K562 (cell line): ENCODE data around the gene ADORA3. TPM values are rescaled to one million over a fixed set of nuclear protein-coding genes. Genes with fewer than 3 reads are reported as not detected.

ENCODE experiments used
- BCLAF1 ChIP-seq, 2 experiments: fragments of 450-650 bp in 1 of 2; IDR thresholded peaks; 2 replicates each; pipeline ENCODE4 v1.6.1; 2011 to 2017; ENCODE audit warnings: low read depth in 2 of 2, antibody characterized with exemption in 1 of 2, borderline replicate concordance in 1 of 2, low read length in 1 of 2, mild to moderate bottlenecking in 1 of 2, mixed read lengths in 1 of 2; ENCODE audit not compliant: control insufficient read depth in 1 of 2
- CBX2 ChIP-seq: fragments of 200-600 bp; sonication (generic); IDR thresholded peaks from one replicate; pipeline ENCODE4 v1.6.1; 2012; ENCODE audit warnings: mild to moderate bottlenecking, low read length, inconsistent platforms; ENCODE audit not compliant: insufficient read depth, poor library complexity, severe bottlenecking
- GABPB1 ChIP-seq: sonication (generic); formaldehyde crosslinking; IDR thresholded peaks from 2 replicates; pipeline ENCODE4 v1.8.0; 2022; ENCODE audit warnings: mild to moderate bottlenecking, missing genetic modification reagents
- HES1 ChIP-seq: fragments of 450-650 bp; IDR thresholded peaks from 2 replicates; pipeline ENCODE4 v1.6.1; 2016; ENCODE audit warnings: low read depth, mild to moderate bottlenecking, moderate library complexity
- JUND ChIP-seq, 2 experiments: IDR thresholded peaks; 2 replicates in 1 of 2; 3 replicates in 1 of 2; pipeline ENCODE4 v1.6.1; 2011; ENCODE audit warnings: borderline replicate concordance in 2 of 2, low read depth in 2 of 2, low read length in 2 of 2, improper control_type of control experiment in 1 of 2, missing biosample characterization in 1 of 2, missing genetic modification characterization in 1 of 2, missing genetic modification reagents in 1 of 2
- PPARD ChIP-seq: fragments of 250-450 bp; sonication (Bioruptor Pico); IDR thresholded peaks from 2 replicates; pipeline ENCODE4 v1.8.0; 2022; ENCODE audit warnings: inconsistent platforms, mild to moderate bottlenecking, moderate library complexity
- SLC30A9 ChIP-seq: fragments of 250-450 bp; sonication (Bioruptor Pico); IDR thresholded peaks from 2 replicates; pipeline ENCODE4 v1.8.0; 2022; ENCODE audit warnings: mild to moderate bottlenecking, moderate library complexity
- ZNF12 ChIP-seq: sonication (generic); formaldehyde crosslinking; IDR thresholded peaks from 2 replicates; pipeline ENCODE4 v1.4.0; 2020; ENCODE audit warnings: mild to moderate bottlenecking, missing genetic modification reagents
- polyA plus RNA-seq, 8 experiments: library from polyadenylated mRNA; depleted of rRNA in 4 of 8; stranded (reverse) in 5 of 8; unstranded in 3 of 8; fragments of >200 nt; fragmentation: Nextera tagmentation in 2 of 8; fragmentation: Illumina TruSeq in 1 of 8; extraction: Ambion mirVana in 2 of 8; extraction: Trizol in 1 of 8; gene quantifications; 2 replicates each; pipeline versions ENCODE4 v1.2.1 to v1.2.3, GENCODE V29; 2011 to 2014; ENCODE audit warnings: inconsistent platforms in 1 of 8, missing spikeins in 1 of 8
- total RNA-seq, 7 experiments: library from RNA; depleted of rRNA in 6 of 7; stranded (reverse); fragments of >200 nt in 6 of 7; fragmentation: Illumina TruSeq in 2 of 7; extraction: Trizol in 2 of 7; gene quantifications; 2 replicates each; pipeline versions ENCODE4 v1.2.1 to v1.2.3, GENCODE V29; 2011 to 2021; ENCODE audit warnings: low replicate concordance in 1 of 7
- TF ChIP-seq, protein P1 (sequence below), 2 experiments: fragments of 450-650 bp; formaldehyde crosslinking in 1 of 2; IDR thresholded peaks; 2 replicates each; pipeline versions ENCODE4 v1.4.0 to v1.6.1; 2014 to 2020; ENCODE audit warnings: mild to moderate bottlenecking in 2 of 2, borderline replicate concordance in 1 of 2, low read depth in 1 of 2
- TF ChIP-seq, protein P2 (sequence below), 2 experiments: fragments of 450-650 bp; IDR thresholded peaks; 2 replicates each; pipeline ENCODE4 v1.6.1; 2016

The ADORA3 gene
- total and polyA plus RNA-seq, 9 of the 15 experiments (the other 6 are each of a cell fraction or from before 2014, with no cell fraction given), result 0.09 to 0.35 (median 0.16) TPM; not detected in 3

GRCh38 chr1:111481387-111482221 is 21.8 kb downstream of the ADORA3 start (continued):
- TF ChIP-seq, protein P1, sequence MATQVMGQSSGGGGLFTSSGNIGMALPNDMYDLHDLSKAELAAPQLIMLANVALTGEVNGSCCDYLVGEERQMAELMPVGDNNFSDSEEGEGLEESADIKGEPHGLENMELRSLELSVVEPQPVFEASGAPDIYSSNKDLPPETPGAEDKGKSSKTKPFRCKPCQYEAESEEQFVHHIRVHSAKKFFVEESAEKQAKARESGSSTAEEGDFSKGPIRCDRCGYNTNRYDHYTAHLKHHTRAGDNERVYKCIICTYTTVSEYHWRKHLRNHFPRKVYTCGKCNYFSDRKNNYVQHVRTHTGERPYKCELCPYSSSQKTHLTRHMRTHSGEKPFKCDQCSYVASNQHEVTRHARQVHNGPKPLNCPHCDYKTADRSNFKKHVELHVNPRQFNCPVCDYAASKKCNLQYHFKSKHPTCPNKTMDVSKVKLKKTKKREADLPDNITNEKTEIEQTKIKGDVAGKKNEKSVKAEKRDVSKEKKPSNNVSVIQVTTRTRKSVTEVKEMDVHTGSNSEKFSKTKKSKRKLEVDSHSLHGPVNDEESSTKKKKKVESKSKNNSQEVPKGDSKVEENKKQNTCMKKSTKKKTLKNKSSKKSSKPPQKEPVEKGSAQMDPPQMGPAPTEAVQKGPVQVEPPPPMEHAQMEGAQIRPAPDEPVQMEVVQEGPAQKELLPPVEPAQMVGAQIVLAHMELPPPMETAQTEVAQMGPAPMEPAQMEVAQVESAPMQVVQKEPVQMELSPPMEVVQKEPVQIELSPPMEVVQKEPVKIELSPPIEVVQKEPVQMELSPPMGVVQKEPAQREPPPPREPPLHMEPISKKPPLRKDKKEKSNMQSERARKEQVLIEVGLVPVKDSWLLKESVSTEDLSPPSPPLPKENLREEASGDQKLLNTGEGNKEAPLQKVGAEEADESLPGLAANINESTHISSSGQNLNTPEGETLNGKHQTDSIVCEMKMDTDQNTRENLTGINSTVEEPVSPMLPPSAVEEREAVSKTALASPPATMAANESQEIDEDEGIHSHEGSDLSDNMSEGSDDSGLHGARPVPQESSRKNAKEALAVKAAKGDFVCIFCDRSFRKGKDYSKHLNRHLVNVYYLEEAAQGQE (IDR thresholded peaks at IDR 0.05; ENCODE audit: borderline replicate concordance), result peak; percentile 91
- TF ChIP-seq, protein P1 (CRISPR knock-in tag; IDR thresholded peaks at IDR 0.05; ENCODE audit: low read depth), result no peak
- TF ChIP-seq BCLAF1 (IDR thresholded peaks at IDR 0.05; ENCODE audit: borderline replicate concordance in 1 of 2, control insufficient read depth in 1 of 2, low read depth in 2 of 2, low read length in 1 of 2), result no peak
- 0 out of 2 replicates have a peak, but pooled peaks have one; percentile 21 for TF ChIP-seq GABPB1 (CRISPR knock-in tag)
- TF ChIP-seq, protein P2, sequence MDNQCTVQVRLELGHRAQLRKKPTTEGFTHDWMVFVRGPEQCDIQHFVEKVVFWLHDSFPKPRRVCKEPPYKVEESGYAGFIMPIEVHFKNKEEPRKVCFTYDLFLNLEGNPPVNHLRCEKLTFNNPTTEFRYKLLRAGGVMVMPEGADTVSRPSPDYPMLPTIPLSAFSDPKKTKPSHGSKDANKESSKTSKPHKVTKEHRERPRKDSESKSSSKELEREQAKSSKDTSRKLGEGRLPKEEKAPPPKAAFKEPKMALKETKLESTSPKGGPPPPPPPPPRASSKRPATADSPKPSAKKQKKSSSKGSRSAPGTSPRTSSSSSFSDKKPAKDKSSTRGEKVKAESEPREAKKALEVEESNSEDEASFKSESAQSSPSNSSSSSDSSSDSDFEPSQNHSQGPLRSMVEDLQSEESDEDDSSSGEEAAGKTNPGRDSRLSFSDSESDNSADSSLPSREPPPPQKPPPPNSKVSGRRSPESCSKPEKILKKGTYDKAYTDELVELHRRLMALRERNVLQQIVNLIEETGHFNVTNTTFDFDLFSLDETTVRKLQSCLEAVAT (IDR thresholded peaks at IDR 0.05), result no peak
- TF ChIP-seq CBX2, result no peak
- TF ChIP-seq SLC30A9 (CRISPR knock-in tag), result no peak
- TF ChIP-seq HES1, result no peak
- no peak for TF ChIP-seq ZNF12 (CRISPR knock-in tag)
- peak; percentile 51; the same call in 1 of the 2 replicates for TF ChIP-seq JUND (IDR thresholded peaks at IDR 0.05; ENCODE audit: borderline replicate concordance, low read depth, low read length)
- TF ChIP-seq JUND (tag; IDR thresholded peaks at IDR 0.05; ENCODE audit: borderline replicate concordance, low read depth, low read length), result no peak; the same call in 2 of the 3 replicates
- no peak for TF ChIP-seq PPARD (CRISPR knock-in tag)
